ENCODE results near the gene C4orf51. TPM values are rescaled to one million over a fixed set of nuclear protein-coding genes. Genes with fewer than 3 reads are reported as not detected.

The C4orf51 gene
- total and polyA plus RNA-seq, 5 donors from 2014 or later = not detected

Other genes with a start within 250 kb of the C4orf51 start
- 3.7 TPM for gene SMAD1, start 198.3 kb upstream of the C4orf51 start, total RNA-seq
- 1 to 10 TPM; 1.2 to 7.2 (median 3.2) TPM for gene SMAD1, start 198.3 kb upstream of the C4orf51 start, polyA plus RNA-seq
- 14.7 TPM for gene MMAA, start 60.8 kb upstream of the C4orf51 start, total RNA-seq
- gene MMAA, start 60.8 kb upstream of the C4orf51 start, polyA plus RNA-seq = 10 to 100 TPM in 3 of 4 donors, 1 to 10 TPM in 1; 9.7 to 18.7 (median 13.6) TPM